CD14-positive monocyte (primary cell): ENCODE data around the gene STAMBPL1. TPM values are rescaled to one million over a fixed set of nuclear protein-coding genes. Genes with fewer than 3 reads are reported as not detected.

Experiments used
- DNase-seq, 3 donors: peaks; one replicate each; pipeline ENCODE4 v3.0.0-alpha.2; 2011 to 2022
- H2AFZ ChIP-seq: 2 replicates; pipeline ENCODE4 v1.6.0; 2012; ENCODE audit warnings: mild to moderate bottlenecking, low read depth, low read length, inconsistent platforms; ENCODE audit not compliant: insufficient read depth, poor library complexity, severe bottlenecking
- H3K27ac ChIP-seq, 2 donors: 1 replicate in 1 of 2; 2 replicates in 1 of 2; pipeline ENCODE4 v1.5.1; 2012 to 2013; ENCODE audit warnings: low read length in 2 of 2, control low read depth in 1 of 2, inconsistent platforms in 1 of 2, low read depth in 1 of 2, mild to moderate bottlenecking in 1 of 2
- H3K27me3 ChIP-seq, 2 donors: one replicate each; pipeline versions ENCODE4 v1.6.0 to v1.6.1; 2011 to 2013; ENCODE audit warnings: low read length in 2 of 2; ENCODE audit not compliant: control insufficient read depth in 2 of 2, insufficient read depth in 2 of 2
- H3K36me3 ChIP-seq, 2 donors: replicated peaks in 1 of 2; 1 replicate in 1 of 2; 2 replicates in 1 of 2; pipeline versions ENCODE4 v1.5.1 to v1.6.1; 2012 to 2013; ENCODE audit warnings: low read length in 2 of 2, control low read depth in 1 of 2, inconsistent platforms in 1 of 2, mild to moderate bottlenecking in 1 of 2; ENCODE audit not compliant: insufficient read depth in 2 of 2, control insufficient read depth in 1 of 2
- H3K4me1 ChIP-seq, 2 donors: 1 replicate in 1 of 2; 2 replicates in 1 of 2; pipeline versions ENCODE4 v1.5.1 to v1.6.1; 2012 to 2013; ENCODE audit warnings: low read length in 2 of 2, control low read depth in 1 of 2, inconsistent platforms in 1 of 2, mild to moderate bottlenecking in 1 of 2, moderate library complexity in 1 of 2; ENCODE audit not compliant: insufficient read depth in 2 of 2, control insufficient read depth in 1 of 2
- H3K4me2 ChIP-seq: replicated peaks from 2 replicates; pipeline ENCODE3; 2012; ENCODE audit warnings: low read length, moderate library complexity, mild to moderate bottlenecking; ENCODE audit not compliant: poor library complexity, severe bottlenecking; ENCODE audit errors: extremely low read depth
- H3K4me3 ChIP-seq, 3 experiments: fragments of 200-600 bp in 1 of 3; sonication (generic) in 1 of 3; replicated peaks in 1 of 3; 1 replicate in 2 of 3; 2 replicates in 1 of 3; pipeline ENCODE4 v1.5.1; 2011 to 2013; ENCODE audit warnings: low read length in 3 of 3, mild to moderate bottlenecking in 3 of 3, control low read depth in 2 of 3, low read depth in 2 of 3, inconsistent platforms in 1 of 3, moderate library complexity in 1 of 3
- H3K79me2 ChIP-seq: 2 replicates; pipeline ENCODE4 v1.6.0; 2012; ENCODE audit warnings: mild to moderate bottlenecking, control low read depth, inconsistent platforms, low read length, moderate library complexity; ENCODE audit not compliant: insufficient read depth
- H3K9ac ChIP-seq: 2 replicates; pipeline ENCODE4 v1.6.0; 2017; ENCODE audit warnings: low read length, mild to moderate bottlenecking; ENCODE audit not compliant: insufficient read depth, poor library complexity, severe bottlenecking
- H3K9me3 ChIP-seq, 2 donors: replicated peaks in 1 of 2; 1 replicate in 1 of 2; 2 replicates in 1 of 2; pipeline versions ENCODE4 v1.5.1 to v1.6.1; 2012 to 2013; ENCODE audit warnings: low read length in 2 of 2, control low read depth in 1 of 2; ENCODE audit not compliant: control insufficient read depth in 1 of 2, insufficient read depth in 1 of 2
- H4K20me1 ChIP-seq: 2 replicates; pipeline ENCODE4 v1.6.0; 2012; ENCODE audit warnings: mild to moderate bottlenecking, low read length, control low read depth, moderate library complexity; ENCODE audit not compliant: insufficient read depth
- H3K27ac Mint-ChIP-seq, 7 donors: one replicate each; pipeline ENCODE4 v1.8.0; 2020; ENCODE audit warnings: mild to moderate bottlenecking in 7 of 7, mixed read lengths in 7 of 7, moderate library complexity in 6 of 7, inconsistent platforms in 2 of 7
- H3K27me3 Mint-ChIP-seq, 3 donors: one replicate each; pipeline ENCODE4 v1.8.0; 2021 to 2022; ENCODE audit warnings: low read depth in 3 of 3, mild to moderate bottlenecking in 3 of 3, mixed read lengths in 3 of 3, moderate library complexity in 3 of 3, inconsistent platforms in 1 of 3
- H3K36me3 Mint-ChIP-seq, 2 donors: one replicate each; pipeline ENCODE4 v1.8.0; 2020; ENCODE audit warnings: mixed read lengths in 2 of 2, inconsistent platforms in 1 of 2, mild to moderate bottlenecking in 1 of 2
- H3K4me1 Mint-ChIP-seq: one replicate; pipeline ENCODE4 v1.8.0; 2020; ENCODE audit warnings: mild to moderate bottlenecking, mixed read lengths
- H3K4me3 Mint-ChIP-seq, 2 donors: one replicate each; pipeline ENCODE4 v1.8.0; 2020; ENCODE audit warnings: mild to moderate bottlenecking in 2 of 2, mixed read lengths in 2 of 2, moderate library complexity in 1 of 2
- H3K9me3 Mint-ChIP-seq, 7 donors: one replicate each; pipeline ENCODE4 v1.8.0; 2020 to 2022; ENCODE audit warnings: mixed read lengths in 7 of 7, mild to moderate bottlenecking in 6 of 7, moderate library complexity in 6 of 7, inconsistent platforms in 2 of 7
- WGBS: methylation state at CpG from one replicate; pipeline ENCODE4 v1.1.5; 2013; ENCODE audit warnings: missing lambda C conversion rate; ENCODE audit not compliant: insufficient coverage; 5-methylcytosine and 5-hydroxymethylcytosine counted together
- intact Hi-C, 2 donors: fragments of 100-400 bp; cut with micrococcal nuclease; formaldehyde crosslinking; loops; one replicate each; pipeline versions ENCODE4 v1.15.0 to v1.15.1; 2023
- polyA plus RNA-seq, 3 donors: library from polyadenylated mRNA; depleted of rRNA in 1 of 3; unstranded in 2 of 3; stranded (reverse) in 1 of 3; fragments of 300-500 nt in 2 of 3; fragments of >200 nt in 1 of 3; fragmentation: Illumina TruSeq in 2 of 3; gene quantifications; 1 replicate in 2 of 3; 2 replicates in 1 of 3; pipeline ENCODE4 v1.2.3, GENCODE V29; 2012 to 2021
- TF ChIP-seq, protein P1 (sequence below): fragments of 200-600 bp; IDR thresholded peaks from one replicate; pipeline ENCODE4 v1.8.0; 2022; ENCODE audit warnings: antibody characterized with exemption, mild to moderate bottlenecking

Gene STAMBPL1
- polyA plus RNA-seq, 3 donors: 0.07 to 1.5 (median 0.10) TPM

DNA sequence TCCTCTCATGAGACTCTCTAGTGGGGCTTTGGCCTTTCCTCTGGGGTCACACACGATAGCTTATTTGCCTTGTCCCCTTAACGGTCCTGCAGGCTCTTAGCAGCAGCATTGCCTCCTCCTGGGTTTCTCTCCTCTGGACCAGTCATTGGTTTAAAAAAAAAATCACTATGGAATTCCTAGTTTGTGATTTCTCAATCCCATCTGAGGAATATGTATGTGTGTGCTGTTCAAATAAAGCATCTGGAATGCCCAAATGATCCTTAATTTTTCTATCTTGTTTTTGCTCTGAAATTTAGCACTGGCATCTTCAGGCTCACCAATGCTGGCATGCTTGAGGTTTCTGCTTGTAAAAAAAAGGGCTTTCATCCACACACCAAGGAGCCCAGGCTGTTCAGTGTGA, 42.0 kb downstream of the STAMBPL1 start:
- Mint-ChIP-seq H3K9me3 (peaks cover 0 to 6% (median 3%) of the 10 kb centered on the region in 7 donors), H3K36me3 (peaks cover 10% of the 10 kb centered on the region in 2 donors), H3K27ac (no peak overlapping the region), H3K4me1 (peaks cover 12% of the 10 kb centered on the region), H3K27me3 (peaks cover 0 to 5% (median 0%) of the 10 kb centered on the region in 3 donors), H3K4me3 (no peak overlapping the region)
- no peak overlapping the region for H3K9ac ChIP-seq
- H3K27ac ChIP-seq: no peak overlapping the region
- H3K4me3 ChIP-seq: no peak overlapping the region
- H3K4me2 ChIP-seq: no peak overlapping the region
- no peaks in the 10 kb centered on the region for H3K36me3 ChIP-seq
- H3K79me2 ChIP-seq: no peaks in the 10 kb centered on the region
- no peak for DNase-seq
- H3K9me3 ChIP-seq: no peaks in the 10 kb centered on the region
- peaks cover 13 to 14% of the 10 kb centered on the region in 2 donors for H3K4me1 ChIP-seq
- no peaks in the 10 kb centered on the region for H4K20me1 ChIP-seq
- H3K27me3 ChIP-seq: no peaks in the 10 kb centered on the region
- TF ChIP-seq, protein P1, sequence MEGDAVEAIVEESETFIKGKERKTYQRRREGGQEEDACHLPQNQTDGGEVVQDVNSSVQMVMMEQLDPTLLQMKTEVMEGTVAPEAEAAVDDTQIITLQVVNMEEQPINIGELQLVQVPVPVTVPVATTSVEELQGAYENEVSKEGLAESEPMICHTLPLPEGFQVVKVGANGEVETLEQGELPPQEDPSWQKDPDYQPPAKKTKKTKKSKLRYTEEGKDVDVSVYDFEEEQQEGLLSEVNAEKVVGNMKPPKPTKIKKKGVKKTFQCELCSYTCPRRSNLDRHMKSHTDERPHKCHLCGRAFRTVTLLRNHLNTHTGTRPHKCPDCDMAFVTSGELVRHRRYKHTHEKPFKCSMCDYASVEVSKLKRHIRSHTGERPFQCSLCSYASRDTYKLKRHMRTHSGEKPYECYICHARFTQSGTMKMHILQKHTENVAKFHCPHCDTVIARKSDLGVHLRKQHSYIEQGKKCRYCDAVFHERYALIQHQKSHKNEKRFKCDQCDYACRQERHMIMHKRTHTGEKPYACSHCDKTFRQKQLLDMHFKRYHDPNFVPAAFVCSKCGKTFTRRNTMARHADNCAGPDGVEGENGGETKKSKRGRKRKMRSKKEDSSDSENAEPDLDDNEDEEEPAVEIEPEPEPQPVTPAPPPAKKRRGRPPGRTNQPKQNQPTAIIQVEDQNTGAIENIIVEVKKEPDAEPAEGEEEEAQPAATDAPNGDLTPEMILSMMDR: no peak
- H2AFZ ChIP-seq: no peak overlapping the region
- intact Hi-C loops: no loop called here
- 90% methylated on average over 2 of the region's 2 CpGs for WGBS

DNA sequence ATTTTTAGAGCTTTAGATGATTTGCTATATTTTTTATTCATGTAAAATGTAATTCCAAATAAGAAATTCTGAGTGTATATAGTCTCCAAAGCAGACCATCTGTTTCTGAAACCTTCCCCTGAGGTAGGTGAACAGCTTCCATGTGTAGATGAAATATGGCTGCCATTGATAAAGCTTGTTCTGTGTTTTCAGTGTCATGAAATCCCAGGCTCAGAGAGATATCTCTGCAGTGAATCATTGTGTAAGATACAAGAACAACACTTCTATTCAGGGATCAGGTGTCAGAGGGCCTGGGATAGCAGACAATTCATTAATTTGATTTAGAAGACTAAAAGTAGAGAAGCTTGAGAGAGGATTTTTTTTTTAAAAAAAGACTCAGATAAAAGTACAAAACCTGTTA, 43.5 kb downstream of the STAMBPL1 start:
- Histone ChIP-seq H3K27ac (no peak overlapping the region), H3K36me3 (no peaks in the 10 kb centered on the region), H3K4me1 (peaks cover 13 to 19% of the 10 kb centered on the region in 2 donors), H3K27me3 (no peaks in the 10 kb centered on the region), H3K9ac (no peak overlapping the region), H3K79me2 (no peaks in the 10 kb centered on the region), H3K9me3 (no peaks in the 10 kb centered on the region), H3K4me2 (no peak overlapping the region), H3K4me3 (no peak overlapping the region), H2AFZ (no peak overlapping the region), H4K20me1 (no peaks in the 10 kb centered on the region)
- peak overlapping the region in 1 of 7 donors; percentile 45 for H3K27ac Mint-ChIP-seq
- H3K9me3 Mint-ChIP-seq: peaks cover 0 to 6% (median 3%) of the 10 kb centered on the region in 7 donors
- H3K36me3 Mint-ChIP-seq: peaks cover 7 to 8% of the 10 kb centered on the region in 2 donors
- H3K4me1 Mint-ChIP-seq: peaks cover 18% of the 10 kb centered on the region
- H3K27me3 Mint-ChIP-seq: peaks cover 0 to 3% (median 0%) of the 10 kb centered on the region in 3 donors
- H3K4me3 Mint-ChIP-seq: no peak overlapping the region
- intact Hi-C loops: no loop called here
- TF ChIP-seq, protein P1: no peak
- DNase-seq: no peak
